ENCODE data around the gene COL24A1. TPM values are rescaled to one million over a fixed set of nuclear protein-coding genes. Genes with fewer than 3 reads are reported as not detected.

COL24A1 gene
- total and polyA plus RNA-seq, 2 of the 8 experiments (the other 6 are each of a cell fraction or from before 2014, with no cell fraction given) = 0.23 to 1.1 TPM

- H4K5ac ChIP-seq (ENCODE audit: insufficient read length, low read depth, low read length) = no peak overlapping the region
- no peak overlapping the region for H2BK20ac ChIP-seq (ENCODE audit: low read length)
- H3K23me2 ChIP-seq (ENCODE audit: low read depth, low read length) = peaks cover 3% of the 10 kb centered on the region; the same call in 1 of the 2 replicates
- H2BK120ac ChIP-seq (replicated peaks; ENCODE audit: low read depth, low read length) = no peak overlapping the region
- DNase-seq (ENCODE audit: low read depth in 1 of 2, low spot score in 2 of 2) (no peak), FAIRE-seq (no peak)
- no peaks in the 10 kb centered on the region; a peak in 1 of 4 replicates for H3K9me3 ChIP-seq (ENCODE audit: insufficient read depth in 2 of 2, low read depth in 1 of 2, low read length in 1 of 2)
- no peak overlapping the region for H3K18ac ChIP-seq (ENCODE audit: extremely low read depth, low read length)
- H3K14ac ChIP-seq (ENCODE audit: insufficient read length) = no peak overlapping the region
- H4K91ac ChIP-seq (replicated peaks; ENCODE audit: insufficient read length, low read length) = no peak overlapping the region
- H2BK5ac ChIP-seq (ENCODE audit: low read depth, low read length) = no peak overlapping the region
- H3K23ac ChIP-seq (ENCODE audit: insufficient read length) = no peak overlapping the region
- H2AK5ac ChIP-seq (ENCODE audit: low read depth, low read length) = no peak overlapping the region
- no peak overlapping the region for H4K8ac ChIP-seq (ENCODE audit: extremely low read depth, insufficient read depth, low read length)
- H3K27ac ChIP-seq (ENCODE audit: low read depth, low read length) = no peak overlapping the region
- no peak overlapping the region for H3K4me3 ChIP-seq (ENCODE audit: extremely low read depth in 1 of 4, insufficient read depth in 2 of 4, low read depth in 3 of 4, low read length in 4 of 4)
- CTCF ChIA-PET (ENCODE audit: partially characterized antibody) = no interaction called here
- POLR2A ChIA-PET (ENCODE audit: partially characterized antibody) = no interaction called here
- TF ChIP-seq SAP30 (IDR thresholded peaks at IDR 0.05; ENCODE audit: insufficient read depth, insufficient replicate concordance, low read length) (no peak), RXRA (IDR thresholded peaks at IDR 0.05; ENCODE audit: insufficient read depth, low read depth, low read length) (no peak), SRF (IDR thresholded peaks at IDR 0.05; ENCODE audit: low read depth, low read length) (no peak), CBX5 (IDR thresholded peaks at IDR 0.05; ENCODE audit: low read depth, low read length) (no peak), KDM1A (IDR thresholded peaks at IDR 0.05; ENCODE audit: borderline replicate concordance, low read length) (no peak), MAFK (IDR thresholded peaks at IDR 0.05; ENCODE audit: low read depth, low read length) (no peak), HDAC2 (IDR thresholded peaks at IDR 0.05; ENCODE audit: borderline replicate concordance in 1 of 2, low read depth in 2 of 2, low read length in 2 of 2) (no peak), KDM5A (IDR thresholded peaks at IDR 0.05; ENCODE audit: low read length) (no peak)
- H2BK15ac ChIP-seq (ENCODE audit: low read length) = no peak overlapping the region
- H2BK12ac ChIP-seq (ENCODE audit: low read depth, low read length) = no peak overlapping the region
- no peak overlapping the region for H3K56ac ChIP-seq (replicated peaks; ENCODE audit: insufficient read length, low read depth, low read length)
- H3K4me1 ChIP-seq (replicated peaks in 1 of 4; ENCODE audit: control insufficient read depth in 3 of 4, insufficient read depth in 4 of 4, low read length in 3 of 4) = peaks cover 0 to 11% (median 6%) of the 10 kb centered on the region in 4 experiments; a peak in 5 of 7 replicates
- no peaks in the 10 kb centered on the region for H3K79me1 ChIP-seq (ENCODE audit: low read depth, low read length)
- H3K36me3 ChIP-seq (ENCODE audit: control insufficient read depth in 2 of 4, insufficient read depth in 4 of 4, low read length in 3 of 4) = no peaks in the 10 kb centered on the region
- H3K79me2 ChIP-seq (ENCODE audit: control insufficient read depth in 1 of 2, insufficient read depth in 2 of 2, low read length in 2 of 2) = no peaks in the 10 kb centered on the region
- no peak overlapping the region for H3K4me2 ChIP-seq (ENCODE audit: insufficient read depth in 1 of 2, low read depth in 2 of 2, low read length in 2 of 2)
- H3K9ac ChIP-seq (replicated peaks in 1 of 4; ENCODE audit: extremely low read depth in 1 of 4, low read depth in 3 of 4, low read length in 3 of 4) = no peak overlapping the region
- peaks cover 15 to 20% (median 18%) of the 10 kb centered on the region in 4 experiments for H3K27me3 ChIP-seq (replicated peaks in 1 of 4; ENCODE audit: control insufficient read depth in 3 of 4, extremely low read depth in 1 of 4, insufficient read depth in 3 of 4, low read length in 3 of 4)
- no peak overlapping the region for H3K4ac ChIP-seq (replicated peaks; ENCODE audit: insufficient read length, low read depth, low read length)
- H2AFZ ChIP-seq (ENCODE audit: low read length) = no peak overlapping the region
- no peaks in the 10 kb centered on the region for H4K20me1 ChIP-seq (replicated peaks in 1 of 2; ENCODE audit: control insufficient read depth in 1 of 2, insufficient read depth in 2 of 2, low read length in 2 of 2)
These were observed 6.0 kb downstream of the COL24A1 start for GRCh38 chr1:86150553-86151055.

Measured in H1 (cell line).